Activated B cell treated with CpG ODN at 0.5 μM for 24 hours (primary cell): ENCODE measurements around the gene GJA4. TPM values are rescaled to one million over a fixed set of nuclear protein-coding genes. Genes with fewer than 3 reads are reported as not detected.

Experiments used
- ATAC-seq: fragments of 200-7000 bp; cut with Tn5 transposase; one replicate; pipeline ENCODE4 v1.10.0; 2021; ENCODE audit warnings: low read depth, mild to moderate bottlenecking, moderate library complexity
- CTCF ChIA-PET: fragments of 350-600 bp; sonication (Branson Sonifier 250); formaldehyde crosslinking; loops from one replicate; lab custom pipeline; 2021; ENCODE audit warnings: antibody characterized with exemption; lab: Charles Lee
- POLR2A ChIA-PET: fragments of 350-600 bp; sonication (Branson Sonifier 250); formaldehyde crosslinking; loops from one replicate; lab custom pipeline; 2021; ENCODE audit warnings: antibody characterized with exemption; lab: Charles Lee
- DNase-seq: peaks from one replicate; pipeline ENCODE4 v3.0.0; 2022
- H3K27ac Mint-ChIP-seq: one replicate; pipeline ENCODE4 v1.8.0; 2020; ENCODE audit warnings: mixed read lengths
- H3K27me3 Mint-ChIP-seq: one replicate; pipeline ENCODE4 v1.8.0; 2021; ENCODE audit warnings: mixed read lengths
- H3K36me3 Mint-ChIP-seq: one replicate; pipeline ENCODE4 v1.8.0; 2021; ENCODE audit warnings: low read depth, mixed read lengths
- H3K4me1 Mint-ChIP-seq: one replicate; pipeline ENCODE4 v1.8.0; 2021; ENCODE audit warnings: mixed read lengths
- H3K4me3 Mint-ChIP-seq: one replicate; pipeline ENCODE4 v1.8.0; 2020; ENCODE audit warnings: mild to moderate bottlenecking, mixed read lengths
- H3K9me3 Mint-ChIP-seq: one replicate; pipeline ENCODE4 v1.8.0; 2020; ENCODE audit warnings: mixed read lengths
- intact Hi-C: fragments of 100-400 bp; cut with micrococcal nuclease; formaldehyde crosslinking; loops from one replicate; pipeline ENCODE4 v1.15.1; 2024
- total RNA-seq: library from RNA; stranded (reverse); gene quantifications from 2 replicates; pipeline ENCODE4 v1.2.3, GENCODE V29; 2022
- TF ChIP-seq, protein P1 (sequence below): fragments of 200-600 bp; IDR thresholded peaks from one replicate; pipeline ENCODE4 v1.8.0; 2022; ENCODE audit warnings: antibody characterized with exemption, mild to moderate bottlenecking

Gene GJA4
- total RNA-seq, 1 donor from 2014 or later, result not detected

DNA sequence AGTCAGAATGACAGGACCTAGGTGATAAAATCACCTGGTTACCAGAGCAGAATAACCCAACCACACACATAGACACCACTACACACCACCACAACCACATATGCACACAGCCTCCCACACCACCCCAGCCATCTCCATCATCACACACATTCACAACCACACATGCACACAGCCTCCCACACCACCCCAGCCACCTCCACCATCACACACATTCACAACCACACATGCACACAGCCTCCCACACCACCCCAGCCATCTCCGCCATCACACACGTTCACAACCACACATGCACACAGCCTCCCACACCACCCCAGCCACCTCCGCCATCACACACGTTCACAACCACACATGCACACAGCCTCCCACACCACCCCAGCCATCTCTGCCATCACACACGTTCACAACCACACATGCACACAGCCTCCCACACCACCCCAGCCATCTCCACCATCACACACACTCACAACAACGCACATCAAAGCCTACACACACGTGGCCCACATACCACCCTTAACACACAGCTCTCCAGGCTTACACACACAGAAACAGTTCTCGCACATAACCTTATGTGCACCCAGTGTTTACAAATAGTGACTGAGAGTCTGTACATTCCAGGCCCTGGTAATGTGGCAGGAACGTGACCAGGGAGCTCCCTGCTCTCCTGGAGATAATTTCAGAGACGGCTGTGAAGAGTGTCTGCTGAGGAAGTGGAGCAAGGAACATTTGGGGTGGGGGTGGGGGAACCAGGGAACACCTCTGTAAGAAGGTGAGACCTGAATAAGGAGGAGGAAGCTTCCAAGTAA, 15.1 kb upstream of the GJA4 start:
- Mint-ChIP-seq H3K9me3 (no peaks in the 10 kb centered on the region), H3K4me1 (no peaks in the 10 kb centered on the region), H3K27ac (no peak overlapping the region), H3K36me3 (no peaks in the 10 kb centered on the region), H3K4me3 (no peak overlapping the region), H3K27me3 (peaks cover 33% of the 10 kb centered on the region)
- ATAC-seq, result no peak
- intact Hi-C loops, result no loop called here
- no peak for DNase-seq
- TF ChIP-seq, protein P1, sequence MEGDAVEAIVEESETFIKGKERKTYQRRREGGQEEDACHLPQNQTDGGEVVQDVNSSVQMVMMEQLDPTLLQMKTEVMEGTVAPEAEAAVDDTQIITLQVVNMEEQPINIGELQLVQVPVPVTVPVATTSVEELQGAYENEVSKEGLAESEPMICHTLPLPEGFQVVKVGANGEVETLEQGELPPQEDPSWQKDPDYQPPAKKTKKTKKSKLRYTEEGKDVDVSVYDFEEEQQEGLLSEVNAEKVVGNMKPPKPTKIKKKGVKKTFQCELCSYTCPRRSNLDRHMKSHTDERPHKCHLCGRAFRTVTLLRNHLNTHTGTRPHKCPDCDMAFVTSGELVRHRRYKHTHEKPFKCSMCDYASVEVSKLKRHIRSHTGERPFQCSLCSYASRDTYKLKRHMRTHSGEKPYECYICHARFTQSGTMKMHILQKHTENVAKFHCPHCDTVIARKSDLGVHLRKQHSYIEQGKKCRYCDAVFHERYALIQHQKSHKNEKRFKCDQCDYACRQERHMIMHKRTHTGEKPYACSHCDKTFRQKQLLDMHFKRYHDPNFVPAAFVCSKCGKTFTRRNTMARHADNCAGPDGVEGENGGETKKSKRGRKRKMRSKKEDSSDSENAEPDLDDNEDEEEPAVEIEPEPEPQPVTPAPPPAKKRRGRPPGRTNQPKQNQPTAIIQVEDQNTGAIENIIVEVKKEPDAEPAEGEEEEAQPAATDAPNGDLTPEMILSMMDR, result no peak
- CTCF ChIA-PET, result no interaction called here
- POLR2A ChIA-PET, result no interaction called here

DNA sequence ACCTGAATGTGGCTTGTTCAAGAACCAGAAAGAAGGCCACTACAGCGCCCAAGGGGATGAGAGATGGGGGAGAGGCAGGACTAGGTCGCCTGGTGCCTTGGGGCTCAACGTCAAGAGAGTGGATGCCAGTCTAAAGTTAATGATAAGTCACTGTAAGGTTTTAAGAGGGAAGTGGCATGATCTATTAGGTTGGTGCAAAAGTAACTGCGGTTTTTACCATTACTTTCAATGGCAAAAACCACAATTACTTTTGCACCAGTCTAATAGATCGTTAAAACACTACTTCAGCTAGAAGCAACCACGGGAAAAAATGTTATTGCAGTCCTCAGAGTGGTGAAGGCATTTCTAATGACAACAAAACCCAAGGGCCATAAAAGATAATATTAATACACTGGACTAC, 14.4 kb upstream of the GJA4 start:
- Mint-ChIP-seq H3K27ac (no peak overlapping the region), H3K36me3 (no peaks in the 10 kb centered on the region), H3K4me3 (no peak overlapping the region), H3K4me1 (no peaks in the 10 kb centered on the region), H3K9me3 (no peaks in the 10 kb centered on the region), H3K27me3 (peaks cover 38% of the 10 kb centered on the region)
- POLR2A ChIA-PET, result no interaction called here
- CTCF ChIA-PET, result no interaction called here
- DNase-seq, result no peak
- intact Hi-C loops, result no loop called here
- TF ChIP-seq, protein P1, result no peak
- ATAC-seq, result no peak

DNA sequence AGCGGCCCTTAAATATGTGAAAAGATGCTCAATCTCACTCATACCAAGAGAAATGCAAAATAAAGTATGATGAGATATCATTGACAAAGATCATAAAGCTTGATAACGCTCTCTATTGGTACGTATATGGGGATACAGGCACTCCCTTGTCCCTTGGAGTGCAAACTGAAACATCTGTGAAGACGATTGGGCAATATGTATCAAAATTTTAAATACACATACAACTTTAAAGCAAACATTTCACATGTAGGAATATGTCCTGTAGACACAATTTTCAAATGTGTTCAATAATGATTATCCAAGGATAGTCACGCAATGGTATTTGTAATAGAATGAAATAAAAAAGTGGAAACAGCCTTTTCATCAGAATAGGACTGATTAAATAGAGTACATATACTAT, 13.8 kb upstream of the GJA4 start:
- TF ChIP-seq, protein P1, result no peak
- no peak overlapping the region for H3K4me3 Mint-ChIP-seq
- DNase-seq, result no peak
- POLR2A ChIA-PET, result no interaction called here
- intact Hi-C loops, result no loop called here
- CTCF ChIA-PET, result no interaction called here
- H3K36me3 Mint-ChIP-seq, result no peaks in the 10 kb centered on the region
- H3K27me3 Mint-ChIP-seq, result peaks cover 42% of the 10 kb centered on the region
- no peaks in the 10 kb centered on the region for H3K4me1 Mint-ChIP-seq
- no peaks in the 10 kb centered on the region for H3K9me3 Mint-ChIP-seq
- H3K27ac Mint-ChIP-seq, result no peak overlapping the region
- no peak for ATAC-seq

DNA sequence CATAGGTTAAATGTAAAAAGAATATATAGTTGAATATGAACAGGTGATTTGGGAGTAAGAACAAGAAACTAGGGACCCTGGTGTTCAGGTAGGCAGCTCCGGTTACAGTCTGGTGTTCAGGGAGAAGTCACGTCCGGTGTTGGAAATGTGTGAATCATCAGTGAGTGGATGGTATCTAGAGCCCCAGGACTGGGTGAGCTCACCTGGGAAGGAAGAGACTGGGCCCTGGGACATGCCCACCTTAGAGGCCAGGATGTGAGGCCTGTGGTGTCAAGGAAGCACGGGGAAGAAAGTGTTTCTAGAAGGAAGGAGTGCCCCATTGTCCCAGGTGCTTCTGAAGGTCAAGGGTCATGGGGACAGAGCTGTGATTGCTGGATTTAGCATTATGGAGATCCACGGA, 13.3 kb upstream of the GJA4 start:
- intact Hi-C loops, result no loop called here
- ChIA-PET CTCF (no interaction called here), POLR2A (no interaction called here)
- Mint-ChIP-seq H3K9me3 (no peaks in the 10 kb centered on the region), H3K36me3 (no peaks in the 10 kb centered on the region), H3K4me3 (no peak overlapping the region), H3K27ac (no peak overlapping the region), H3K27me3 (peaks cover 46% of the 10 kb centered on the region), H3K4me1 (no peaks in the 10 kb centered on the region)
- ATAC-seq, result no peak
- TF ChIP-seq, protein P1, result no peak
- no peak for DNase-seq

DNA sequence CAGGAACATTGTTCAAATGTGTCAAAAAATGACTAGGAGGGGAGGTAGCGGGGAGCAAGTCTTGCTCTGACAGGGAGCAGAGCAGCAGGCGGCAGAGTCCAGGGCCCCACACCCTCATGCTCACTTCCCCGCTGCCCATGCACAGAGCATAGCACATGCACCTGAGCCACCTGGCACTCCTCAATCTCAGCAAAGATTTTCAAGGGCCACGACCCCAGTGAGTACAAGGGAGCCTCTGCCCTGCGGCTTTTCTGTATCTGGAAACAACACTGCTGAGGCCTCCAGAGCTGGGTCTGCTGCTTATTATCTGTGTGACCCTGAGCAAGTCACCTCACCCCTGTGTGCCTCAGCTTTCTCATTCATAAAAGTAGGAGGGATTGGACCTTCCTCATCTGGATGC, 12.8 kb upstream of the GJA4 start:
- ChIA-PET CTCF (no interaction called here), POLR2A (no interaction called here)
- H3K4me1 Mint-ChIP-seq, result no peaks in the 10 kb centered on the region
- H3K9me3 Mint-ChIP-seq, result no peaks in the 10 kb centered on the region
- no peaks in the 10 kb centered on the region for H3K36me3 Mint-ChIP-seq
- ATAC-seq, result no peak
- no peak for DNase-seq
- no peak overlapping the region for H3K4me3 Mint-ChIP-seq
- H3K27ac Mint-ChIP-seq, result no peak overlapping the region
- intact Hi-C loops, result no loop called here
- peaks cover 50% of the 10 kb centered on the region for H3K27me3 Mint-ChIP-seq
- TF ChIP-seq, protein P1, result no peak
